Posterior vena cava (tissue), 2 donors: Measurements from ENCODE around the gene SLC25A10. TPM values are rescaled to one million over a fixed set of nuclear protein-coding genes. Genes with fewer than 3 reads are reported as not detected.

ENCODE experiments used
- DNase-seq: peaks from one replicate; pipeline ENCODE4 v3.0.0-alpha.2; 2020; ENCODE audit warnings: low spot score
- intact Hi-C, 2 donors: fragments of 100-400 bp; cut with DNase I; formaldehyde crosslinking; loops; one replicate each; pipeline versions ENCODE4 v1.14.1 to v1.14.2; 2022 to 2023
- total RNA-seq, 2 donors: library from RNA; stranded (reverse); fragmentation: NEBNext Ultra II Directional; extraction: Animal tissue kit (Norgen Biotek cat#: 25700); gene quantifications; one replicate each; pipeline ENCODE4 v1.2.1, GENCODE V29; 2021
- donor health status: DM: yes; HTN: yes; CAD: no.
- donor health status: DM: yes; HTN: yes; CAD: no.

SLC25A10 gene
- total RNA-seq, 2 donors from 2014 or later: 1.9 to 2.3 TPM

- intact Hi-C loops: no loop called here
These were observed 8.9 kb upstream of the SLC25A10 start, which contains the start of gene MRPL12 for GRCh38 chr17:81702934-81703746. Gene MRPL12, plus strand, starts transcription at chr17:81703367. Its CDS starts 135 bp downstream, at chr17:81703502.

GRCh38 chr17:81703747-81704654 is 8.1 kb upstream of the SLC25A10 start:
- DNase-seq: no peak
- intact Hi-C loops: no loop called here

More at GRCh38 chr17:81702934-81703746, 8.9 kb upstream of the SLC25A10 start, which contains the start of gene MRPL12:
- peak; percentile 98 for DNase-seq

- no peak for DNase-seq
- intact Hi-C loops: no loop called here
These were observed 6.4 kb upstream of the SLC25A10 start for GRCh38 chr17:81705518-81706231.

GRCh38 chr17:81706232-81706611 is 5.9 kb upstream of the SLC25A10 start:
- intact Hi-C loops: no loop called here
- DNase-seq: no peak

- no peak for DNase-seq
- intact Hi-C loops: no loop called here
These were observed 5.1 kb upstream of the SLC25A10 start for GRCh38 chr17:81706757-81707624.

GRCh38 chr17:81707725-81708646 is 4.1 kb upstream of the SLC25A10 start:
- no peak for DNase-seq
- intact Hi-C loops: no loop called here

- DNase-seq: no peak
- intact Hi-C loops: no loop called here
These were observed 3.3 kb upstream of the SLC25A10 start for GRCh38 chr17:81708739-81709185.

- no peak for DNase-seq
- intact Hi-C loops: no loop called here
These were observed 1.4 kb upstream of the SLC25A10 start for GRCh38 chr17:81710514-81711308.

- no peak for DNase-seq
- intact Hi-C loops: no loop called here
These were observed 452 bp downstream of the SLC25A10 start for GRCh38 chr17:81712468-81713003.

- intact Hi-C loops: no loop called here
- no peak for DNase-seq
These were observed 996 bp downstream of the SLC25A10 start for GRCh38 chr17:81713004-81713555.

GRCh38 chr17:81713556-81714411 is 1.7 kb downstream of the SLC25A10 start:
- intact Hi-C loops: no loop called here
- DNase-seq: no peak

GRCh38 chr17:81714412-81715106 is 2.5 kb downstream of the SLC25A10 start:
- no peak for DNase-seq
- intact Hi-C loops: no loop called here

- intact Hi-C loops: no loop called here
- DNase-seq: no peak
These were observed 3.2 kb downstream of the SLC25A10 start for GRCh38 chr17:81715107-81715871.
